ENCODE results near the gene RAD18.

The RAD18 gene

DNA sequence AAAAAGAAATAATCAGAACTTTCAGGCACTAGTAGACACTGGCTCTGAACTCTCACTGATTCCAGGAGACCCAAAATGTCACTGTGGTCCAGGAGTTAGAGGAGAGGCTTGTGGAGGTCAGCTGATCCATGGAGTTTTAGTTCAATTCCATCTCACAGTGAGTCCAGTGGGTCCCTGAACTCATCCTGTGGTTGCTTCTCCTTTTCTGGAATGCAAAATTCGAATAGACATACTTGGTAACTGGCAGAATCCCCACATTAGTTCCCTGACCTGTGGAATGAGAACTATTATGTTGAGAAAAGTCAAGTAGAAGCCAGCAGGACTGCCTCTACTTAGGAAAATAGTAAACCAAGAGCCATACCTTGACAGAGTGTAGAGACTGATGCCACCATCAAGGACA, 106.6 kb downstream of the RAD18 start:
- no peak for DNase-seq

DNA sequence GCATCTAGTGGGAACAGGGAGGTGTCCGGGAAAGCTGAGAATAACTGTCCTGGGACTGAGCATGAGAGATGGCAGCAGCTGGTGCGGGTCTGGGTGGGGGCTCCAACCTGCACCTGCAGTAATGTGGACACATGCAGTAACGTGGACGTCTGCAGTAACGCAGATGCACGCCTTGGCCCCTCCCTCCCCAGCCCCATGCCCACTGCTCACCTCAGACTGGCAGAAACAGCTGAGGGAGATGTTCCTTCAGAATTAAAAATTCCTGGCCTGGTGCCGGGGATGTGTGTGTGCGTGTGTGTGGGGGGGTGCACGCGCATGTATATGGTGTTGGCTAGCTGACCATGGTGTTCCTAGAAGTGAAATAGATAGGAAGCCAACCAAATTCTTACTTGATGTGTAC, 107.2 kb downstream of the RAD18 start:
- no peak for DNase-seq

DNA sequence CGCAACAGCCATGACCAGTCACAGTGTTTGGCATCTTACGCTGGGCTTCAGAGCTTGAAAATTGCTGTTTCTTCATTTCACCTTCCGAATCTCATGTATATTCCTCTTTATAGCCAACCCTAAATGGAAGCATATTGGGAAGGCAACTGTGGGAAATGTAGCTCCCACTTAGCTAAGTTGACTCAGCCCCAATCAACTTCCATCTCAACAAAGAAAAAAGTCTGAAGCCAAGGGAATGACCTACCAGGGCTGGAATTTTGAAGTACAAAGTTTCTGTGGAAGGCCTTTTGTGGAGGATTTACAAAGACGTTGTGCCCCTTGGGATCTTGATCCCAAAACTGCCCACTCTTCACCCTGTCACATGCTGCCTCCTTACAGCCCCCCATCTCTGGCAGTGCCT, 108.6 kb downstream of the RAD18 start:
- DNase-seq = no peak

DNA sequence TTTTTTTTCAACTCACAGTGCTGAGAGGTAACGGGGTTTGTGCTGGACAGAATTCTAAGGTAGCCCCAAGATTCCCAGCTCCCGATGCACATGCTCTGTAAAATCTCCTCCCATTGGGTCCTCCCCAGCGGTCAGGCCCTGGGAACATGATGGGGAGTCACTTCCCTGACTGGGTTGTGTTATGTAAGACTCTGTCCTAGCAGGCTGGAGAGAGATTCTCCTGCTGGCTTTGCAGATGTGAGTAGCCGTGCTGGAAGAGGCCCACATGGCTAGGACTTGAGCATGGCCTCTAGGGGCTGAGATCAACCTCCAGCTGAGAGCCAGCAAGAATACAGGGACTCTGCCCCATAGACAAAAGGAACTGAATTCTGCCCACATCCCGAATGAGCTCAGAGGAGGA, 110.2 kb downstream of the RAD18 start:
- no peak for DNase-seq

DNA sequence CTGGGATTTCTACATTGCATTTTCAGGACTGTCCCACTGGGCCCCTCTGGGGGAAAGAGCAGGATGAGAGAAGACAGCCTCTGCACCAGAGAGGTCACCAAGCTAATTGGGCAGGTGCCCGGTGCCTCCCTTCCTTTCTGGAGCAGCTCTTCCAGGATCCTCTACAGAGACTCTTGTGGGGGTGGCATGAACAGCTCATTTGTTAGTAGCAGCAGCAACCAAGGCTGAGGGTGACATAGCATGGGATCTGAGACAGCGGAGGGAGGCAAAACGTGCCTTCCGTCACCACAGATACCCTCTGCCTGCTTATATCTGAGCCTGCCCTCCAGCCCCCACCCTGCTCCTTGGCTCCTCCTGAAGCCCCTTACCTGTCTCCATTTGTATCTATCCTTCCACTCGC, 110.8 kb downstream of the RAD18 start:
- DNase-seq = no peak

DNA sequence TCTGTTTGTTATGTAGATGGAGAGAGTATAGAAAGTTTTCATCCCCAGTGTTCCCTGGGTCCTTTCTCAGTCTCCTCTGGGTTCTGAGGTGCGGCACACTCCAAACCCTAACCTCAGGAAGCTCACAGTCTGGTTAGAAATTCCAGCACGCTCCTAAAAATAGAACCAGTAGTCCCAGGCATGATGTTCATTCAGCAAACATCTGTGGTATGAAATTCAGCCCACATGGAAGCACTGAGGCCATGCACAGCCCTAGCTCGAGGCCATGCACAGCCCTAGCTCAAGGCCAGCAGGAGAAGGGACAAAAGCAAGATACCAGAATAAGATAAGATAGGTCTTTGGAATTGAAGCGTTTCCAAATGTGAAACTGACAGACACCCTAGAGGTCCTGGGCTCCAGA, 111.6 kb downstream of the RAD18 start:
- DNase-seq = no peak

DNA sequence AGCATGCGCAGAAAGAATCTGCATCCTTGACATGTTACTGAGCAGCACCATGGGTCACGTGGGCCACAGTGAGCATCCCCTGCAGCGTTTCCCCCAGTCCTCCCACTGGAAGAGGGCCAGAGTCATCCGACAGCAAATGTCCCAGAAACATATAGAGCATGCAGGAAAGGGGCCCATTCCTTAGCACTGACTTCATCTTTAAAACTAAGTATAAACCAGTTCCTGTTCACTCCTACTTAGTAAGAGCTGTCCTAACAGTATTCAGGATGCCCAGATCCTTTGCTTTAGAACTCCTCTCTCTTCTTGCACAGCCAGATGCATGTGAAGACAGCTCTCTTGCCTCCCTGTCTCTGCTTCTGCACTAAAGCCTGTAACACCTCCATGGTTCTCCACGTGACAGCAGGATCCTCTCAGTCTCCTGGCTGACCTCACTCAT, 114.6 kb downstream of the RAD18 start:
- DNase-seq = no peak

DNA sequence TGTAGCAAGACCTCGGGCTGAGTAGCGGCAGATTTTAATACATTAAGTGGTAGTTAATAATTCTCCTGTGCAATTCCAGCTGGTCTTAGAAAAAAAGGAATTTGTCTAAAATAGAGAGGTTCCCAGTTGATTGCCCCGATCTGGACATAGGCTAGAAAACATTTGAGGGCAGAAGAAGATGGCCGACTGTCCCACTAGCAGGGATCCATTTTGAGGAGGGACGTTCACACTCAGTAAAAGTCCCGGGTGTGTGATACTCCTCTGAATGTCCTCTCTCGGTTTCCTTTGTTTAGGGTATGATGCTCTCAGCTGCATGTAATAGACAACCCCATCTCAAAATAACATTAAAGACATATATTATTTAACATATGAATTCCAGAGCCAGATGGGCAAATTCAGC, 116.0 kb downstream of the RAD18 start:
- no peak for DNase-seq

DNA sequence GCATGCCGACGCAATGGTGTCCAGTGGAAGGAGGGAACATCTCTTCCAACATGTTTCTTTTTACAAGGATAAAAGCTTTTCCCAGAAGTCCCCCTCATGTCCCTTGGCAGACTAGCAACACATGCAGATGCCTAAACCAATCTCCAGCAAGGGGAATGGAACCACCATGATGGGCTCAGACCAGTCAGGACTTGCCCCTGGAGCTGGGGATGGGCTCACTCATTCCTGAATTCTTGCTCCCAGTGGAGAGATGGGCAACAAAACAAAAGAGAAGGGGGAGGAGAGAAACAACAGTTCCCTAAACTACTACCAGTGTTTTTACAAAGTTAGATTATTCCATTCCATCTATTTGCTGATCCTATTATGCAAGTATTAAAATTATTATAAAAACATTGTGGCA, 117.1 kb downstream of the RAD18 start:
- no peak for DNase-seq

DNA sequence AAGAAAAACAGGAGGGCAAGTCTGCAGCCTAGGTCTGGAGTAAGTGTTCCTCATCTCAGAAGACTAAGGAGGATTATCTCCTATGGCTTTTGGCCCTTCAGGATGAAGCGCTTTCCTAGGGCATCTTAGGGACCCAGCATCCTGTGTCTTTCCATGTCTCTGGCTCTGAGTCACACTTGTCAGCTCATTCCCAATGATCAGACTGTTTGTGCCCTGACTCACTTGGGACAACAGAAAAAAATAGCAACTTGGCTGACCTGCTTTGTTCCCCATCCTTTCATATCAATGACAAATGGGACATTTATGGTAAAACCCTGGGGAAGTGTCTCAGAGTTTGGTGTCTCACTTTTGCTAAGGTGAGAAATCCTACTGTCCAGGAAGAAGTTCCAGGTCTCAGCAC, 117.6 kb downstream of the RAD18 start:
- DNase-seq = no peak

DNA sequence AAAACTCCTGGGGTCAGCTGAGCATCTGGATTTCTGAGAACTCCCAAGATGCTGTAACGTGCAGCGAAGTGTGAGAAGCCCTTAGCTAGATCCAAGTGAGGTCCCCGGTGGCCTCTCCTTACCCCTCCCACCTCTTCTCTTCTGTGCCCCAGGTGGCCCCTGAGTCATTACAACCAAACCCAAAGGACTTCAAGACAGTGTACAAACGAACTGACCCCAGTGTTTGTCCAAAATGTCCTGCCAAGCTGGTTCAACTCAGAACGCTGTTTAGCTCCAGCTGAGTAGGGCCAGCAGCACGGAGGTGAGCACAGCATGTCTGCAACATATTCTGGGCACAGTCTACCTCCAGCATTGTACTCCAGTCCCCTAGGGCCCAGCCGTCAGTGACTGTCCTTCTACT, 119.9 kb downstream of the RAD18 start:
- no peak for DNase-seq

DNA sequence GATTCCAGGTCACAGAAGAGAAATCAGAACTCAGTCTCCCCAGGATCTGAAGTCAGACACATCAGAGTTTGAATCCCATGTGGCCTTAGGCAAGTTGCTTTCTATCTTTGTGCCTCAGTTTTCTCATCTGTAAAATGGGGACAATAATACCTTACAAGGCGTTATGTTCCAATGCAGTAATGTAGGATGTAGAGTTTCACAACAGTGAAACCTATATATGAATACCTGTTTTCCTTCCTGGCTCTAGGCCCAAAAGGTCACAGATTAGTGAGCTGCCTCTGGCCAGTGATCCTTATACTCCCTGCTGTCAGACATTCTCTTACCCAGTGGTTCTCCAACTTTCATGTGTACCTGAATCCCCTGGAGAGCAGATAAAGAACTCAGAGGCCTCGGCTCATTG, 121.0 kb downstream of the RAD18 start:
- no peak for DNase-seq

DNA sequence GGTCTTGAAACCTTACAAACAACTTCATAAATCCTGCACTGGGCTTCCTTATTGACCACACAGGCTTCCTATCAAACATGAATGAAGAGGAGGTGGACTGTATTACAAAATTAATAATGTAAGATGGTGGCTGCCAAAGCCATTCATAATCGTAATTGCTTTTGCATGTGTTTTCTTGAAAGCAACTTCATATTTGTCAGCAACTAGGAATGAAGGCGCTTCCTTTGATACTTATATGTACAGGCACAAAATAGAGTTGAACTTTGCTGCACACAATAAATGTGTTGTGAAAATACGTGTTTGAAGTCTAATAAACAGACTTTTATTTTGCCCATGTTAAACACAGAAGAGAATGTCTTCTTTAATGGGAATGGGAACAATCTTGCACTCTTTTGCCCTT, 121.8 kb downstream of the RAD18 start:
- no peak for DNase-seq

DNA sequence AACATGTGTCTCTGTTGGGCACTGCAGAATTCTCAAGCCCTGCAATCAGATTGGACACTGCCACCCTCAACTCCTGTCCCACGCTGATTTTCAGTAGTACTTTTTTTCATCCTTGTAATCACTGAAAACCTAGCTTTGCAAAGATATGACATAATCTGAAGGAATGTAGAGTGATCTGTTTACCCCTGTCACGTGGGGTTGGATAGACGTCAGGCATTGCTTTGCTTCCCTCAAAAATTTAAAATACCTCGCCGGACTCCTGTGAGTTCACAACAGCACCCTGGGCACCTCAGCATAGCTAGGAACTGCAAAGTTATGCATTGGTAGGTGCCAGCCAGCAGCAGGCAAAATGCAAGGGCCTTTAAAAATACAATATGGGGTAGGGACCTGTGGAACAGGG, 122.7 kb downstream of the RAD18 start:
- DNase-seq = no peak

DNA sequence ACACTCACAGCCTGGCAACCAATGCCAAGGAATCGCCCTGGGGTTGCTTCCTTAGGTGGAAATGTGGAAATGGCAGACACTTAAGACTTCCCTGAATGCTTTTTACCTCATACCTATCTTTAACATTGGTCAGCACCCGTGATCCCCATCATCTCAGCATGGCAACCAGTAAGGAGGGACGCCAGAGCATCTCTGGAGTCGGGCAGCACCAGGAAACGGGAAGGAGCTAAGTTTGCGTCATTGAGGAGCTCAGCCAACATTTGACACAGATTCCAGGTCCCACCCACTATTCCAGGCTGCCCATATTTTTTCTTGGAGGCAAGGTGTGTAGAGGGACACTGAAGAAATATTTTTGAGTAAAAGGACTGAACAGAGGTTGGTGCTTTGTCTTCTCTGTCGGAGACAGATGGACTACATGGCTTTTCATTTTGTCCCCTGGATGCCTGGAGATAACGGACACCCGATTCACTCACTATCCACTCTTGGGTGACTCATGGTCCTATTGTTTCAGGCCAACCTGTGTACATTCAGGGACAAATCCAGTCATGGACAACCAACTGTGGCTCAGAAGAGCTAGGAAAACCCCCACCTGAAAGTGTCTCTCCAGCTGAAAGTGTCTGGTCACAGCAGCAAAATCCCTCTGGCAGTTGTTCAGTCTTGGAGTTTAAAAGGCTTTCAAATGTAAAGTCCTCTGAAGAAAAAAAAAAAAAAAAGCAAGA, 123.5 kb downstream of the RAD18 start:
- no peak for DNase-seq

DNA sequence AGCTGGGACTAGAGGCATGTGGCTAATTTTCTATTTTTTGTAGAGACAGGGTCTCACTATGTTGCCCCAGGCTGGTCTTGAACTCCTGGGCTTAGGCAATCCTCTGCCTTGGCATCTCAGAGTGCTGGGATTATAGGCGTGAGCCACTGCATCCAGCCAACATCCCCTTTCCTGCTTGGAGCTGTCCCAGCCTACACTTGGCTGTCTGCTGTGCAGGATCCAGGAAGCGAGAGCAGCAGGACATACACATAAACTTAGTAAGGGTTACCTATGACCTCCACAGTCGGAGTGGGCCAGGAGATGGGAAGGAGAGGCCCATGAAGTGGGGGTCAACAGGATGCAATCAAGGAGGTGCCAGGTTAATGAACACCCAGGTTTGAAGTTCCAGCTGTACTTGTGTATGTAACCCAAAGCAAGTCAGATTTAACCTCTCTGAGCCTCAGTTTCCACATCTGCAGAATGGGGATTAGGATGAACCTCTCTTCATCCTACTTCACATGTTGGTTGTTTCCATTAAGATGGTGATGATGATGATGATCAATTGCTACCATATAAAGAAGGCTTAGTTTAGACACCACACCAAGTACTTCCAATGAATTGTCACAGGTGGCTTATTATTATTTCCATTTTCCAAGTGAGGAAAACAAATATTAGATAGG, 124.4 kb downstream of the RAD18 start:
- DNase-seq = no peak

DNA sequence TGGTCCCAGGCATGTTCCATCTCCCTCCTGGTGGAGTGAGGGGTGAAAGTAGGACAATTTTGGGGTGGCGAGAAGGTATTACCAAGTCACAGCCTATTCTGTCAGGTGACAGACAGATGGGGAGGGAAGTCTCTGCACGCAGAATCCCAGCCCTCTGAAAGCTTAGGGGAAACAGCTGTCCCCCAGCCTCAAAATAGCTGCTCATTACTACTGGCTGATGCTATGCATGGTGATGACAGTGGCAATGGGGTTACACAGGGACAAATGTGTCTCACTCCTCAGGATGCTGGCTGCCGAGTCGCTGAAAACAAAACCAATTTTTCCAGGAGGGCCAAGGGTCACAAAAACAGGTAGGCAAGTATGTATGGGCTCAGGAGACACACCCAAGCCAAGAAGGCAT, 125.0 kb downstream of the RAD18 start:
- DNase-seq = no peak

DNA sequence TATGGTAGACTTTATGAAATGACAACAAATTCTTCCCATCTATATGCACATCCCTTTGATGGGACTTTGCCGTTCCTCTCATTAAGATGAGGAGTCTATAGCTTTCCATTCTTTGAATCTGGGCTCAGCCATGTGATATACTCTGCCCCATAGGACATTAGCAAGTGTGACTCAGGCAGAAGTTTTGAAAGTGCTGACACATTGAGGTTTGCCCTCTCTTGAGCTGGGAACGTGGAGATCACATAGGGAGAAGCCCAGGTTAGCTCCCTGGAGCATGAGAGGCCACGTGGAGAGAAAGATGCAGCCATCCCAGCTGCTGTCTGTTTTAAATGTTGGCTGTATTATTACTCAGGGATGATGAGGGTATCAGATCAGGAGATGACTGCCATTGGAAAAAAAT, 126.1 kb downstream of the RAD18 start:
- DNase-seq = no peak

DNA sequence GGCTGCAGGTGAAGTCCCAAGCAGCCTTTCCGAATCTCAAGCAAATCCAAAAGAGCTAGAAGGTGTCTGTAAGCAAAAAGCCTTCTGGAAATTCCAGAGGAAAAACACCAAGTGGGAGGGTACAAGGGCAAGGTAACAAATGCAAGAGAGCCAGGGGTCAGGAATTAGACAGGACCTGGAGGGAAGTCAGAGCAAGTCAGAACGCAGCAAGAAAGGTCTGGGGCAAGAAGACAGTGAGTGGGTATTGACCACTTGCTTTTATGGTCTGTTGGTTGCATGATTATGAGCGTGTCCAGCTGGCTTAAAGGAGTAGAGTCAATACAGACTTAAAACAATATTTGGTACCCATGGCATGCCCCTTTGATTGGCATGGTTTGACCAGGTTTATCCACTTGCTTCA, 127.2 kb downstream of the RAD18 start:
- no peak for DNase-seq

DNA sequence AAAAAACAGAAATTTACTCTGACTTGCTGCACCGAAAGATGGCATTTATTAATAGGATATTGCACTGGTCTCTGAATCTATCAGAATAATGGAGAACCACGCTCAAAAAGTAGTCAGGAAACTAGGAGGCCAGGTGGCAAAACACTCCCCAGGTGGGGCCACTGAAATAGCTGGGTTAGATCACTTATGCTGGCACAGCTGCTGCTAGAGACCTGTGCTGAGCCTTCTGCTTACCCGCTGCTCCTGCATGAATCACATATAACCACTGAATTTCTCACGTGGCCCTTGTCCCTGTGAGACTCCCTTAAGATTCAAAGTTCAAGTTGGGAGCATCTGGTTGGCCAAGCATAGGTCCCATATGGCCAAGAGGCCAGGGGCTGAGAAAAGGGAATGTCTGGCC, 127.9 kb downstream of the RAD18 start:
- DNase-seq = no peak

DNA sequence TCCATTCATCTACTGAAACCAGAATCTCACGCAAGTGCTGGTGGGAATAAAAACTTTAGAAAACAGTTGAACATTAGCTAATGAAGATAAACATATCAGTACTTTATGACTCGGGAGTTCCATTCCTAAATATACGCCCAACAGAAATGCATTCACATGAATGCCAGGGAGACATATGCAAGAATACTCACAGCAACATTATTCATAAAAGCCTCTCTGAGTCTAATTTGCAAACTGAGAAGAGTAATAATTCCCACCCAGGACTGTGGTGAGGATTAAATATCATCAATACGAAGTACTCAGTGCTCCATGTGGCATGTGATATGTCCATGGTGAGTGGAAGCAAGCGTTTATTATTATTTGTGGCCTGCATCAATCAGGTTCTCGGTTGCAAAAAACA, 128.3 kb downstream of the RAD18 start:
- no peak for DNase-seq

DNA sequence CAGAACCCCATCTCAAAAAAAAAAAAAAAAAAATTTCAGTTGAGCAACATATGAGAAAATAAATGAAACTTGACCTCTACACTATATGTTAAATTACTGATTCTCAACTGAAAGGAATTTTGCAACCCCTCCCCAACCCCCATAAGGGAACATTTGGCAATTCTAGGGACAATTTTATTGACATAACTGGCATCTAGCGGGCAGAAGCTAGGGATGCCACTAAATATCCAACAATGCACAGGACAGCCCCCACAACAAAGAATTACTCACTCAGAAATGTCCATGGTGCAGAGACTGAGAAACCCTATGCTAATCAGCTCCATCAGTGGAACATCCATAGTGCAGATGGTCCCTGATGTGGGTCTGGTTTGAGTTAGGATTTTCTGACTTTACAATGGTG, 135.6 kb downstream of the RAD18 start:
- DNase-seq = no peak
